H1 (cell line): ENCODE measurements around the gene MAPK8IP2. TPM values are rescaled to one million over a fixed set of nuclear protein-coding genes. Genes with fewer than 3 reads are reported as not detected.

ENCODE experiments used
- CTCF ChIA-PET: fragments of 300-600 bp; sonication (Branson Sonifier 250); formaldehyde crosslinking; loops from one replicate; lab custom pipeline; 2021; ENCODE audit not compliant: partially characterized antibody; lab: Charles Lee
- POLR2A ChIA-PET: fragments of 300-600 bp; sonication (Branson Sonifier 250); formaldehyde crosslinking; loops from one replicate; lab custom pipeline; 2021; ENCODE audit warnings: inconsistent platforms; ENCODE audit not compliant: partially characterized antibody; lab: Charles Lee
- DNase-seq, 2 experiments: peaks; one replicate each; pipeline versions ENCODE4 v3.0.0 to v3.0.0-alpha.2; 2010 to 2022; ENCODE audit warnings: low spot score in 2 of 2, low read depth in 1 of 2, mixed read lengths in 1 of 2
- FAIRE-seq: peaks from 2 replicates; lab custom pipeline; 2011; peaks lifted over from hg19 to GRCh38; lab: Jason Lieb, UNC
- H2AFZ ChIP-seq: 2 replicates; pipeline ENCODE4 v1.8.1; 2012; ENCODE audit warnings: low read length, inconsistent platforms
- H2AK5ac ChIP-seq: 2 replicates; pipeline ENCODE4 v1.6.1; 2013; ENCODE audit warnings: low read depth, low read length
- H2BK120ac ChIP-seq: replicated peaks from 2 replicates; pipeline ENCODE3; 2013; ENCODE audit warnings: low read depth, low read length, inconsistent platforms
- H2BK12ac ChIP-seq: 2 replicates; pipeline ENCODE4 v1.6.1; 2013; ENCODE audit warnings: low read depth, low read length
- H2BK15ac ChIP-seq: 2 replicates; pipeline ENCODE4 v1.6.1; 2013; ENCODE audit warnings: low read length
- H2BK20ac ChIP-seq: 2 replicates; pipeline ENCODE4 v1.6.1; 2013; ENCODE audit warnings: low read length
- H2BK5ac ChIP-seq: 2 replicates; pipeline ENCODE4 v1.6.1; 2013; ENCODE audit warnings: low read depth, low read length
- H3K14ac ChIP-seq: 2 replicates; pipeline ENCODE4 v1.6.1; 2013; ENCODE audit warnings: inconsistent platforms; ENCODE audit not compliant: insufficient read length
- H3K18ac ChIP-seq: 2 replicates; pipeline ENCODE4 v1.6.1; 2013; ENCODE audit warnings: low read length; ENCODE audit errors: extremely low read depth
- H3K23ac ChIP-seq: 2 replicates; pipeline ENCODE4 v1.6.1; 2013; ENCODE audit warnings: inconsistent platforms; ENCODE audit not compliant: insufficient read length
- H3K23me2 ChIP-seq: 2 replicates; pipeline ENCODE4 v1.6.1; 2013; ENCODE audit warnings: low read depth, low read length
- H3K27ac ChIP-seq: 2 replicates; pipeline ENCODE4 v1.6.1; 2011; ENCODE audit warnings: low read depth, low read length, inconsistent platforms
- H3K27me3 ChIP-seq, 4 experiments: replicated peaks in 1 of 4; 1 replicate in 1 of 4; 2 replicates in 3 of 4; pipeline versions ENCODE4 v1.6.1 to v1.8.1; 2011 to 2013; ENCODE audit warnings: low read length in 3 of 4, mild to moderate bottlenecking in 3 of 4, inconsistent platforms in 2 of 4, mixed read lengths in 2 of 4, moderate library complexity in 1 of 4; ENCODE audit not compliant: control insufficient read depth in 3 of 4, insufficient read depth in 3 of 4; ENCODE audit errors: extremely low read depth in 1 of 4
- H3K36me3 ChIP-seq, 4 experiments: 2 replicates each; pipeline versions ENCODE4 v1.6.1 to v1.8.1; 2011 to 2013; ENCODE audit warnings: mild to moderate bottlenecking in 4 of 4, low read length in 3 of 4, moderate library complexity in 2 of 4, control low read depth in 1 of 4, inconsistent platforms in 1 of 4; ENCODE audit not compliant: insufficient read depth in 4 of 4, control insufficient read depth in 2 of 4
- H3K4ac ChIP-seq: replicated peaks from 2 replicates; pipeline ENCODE3; 2013; ENCODE audit warnings: low read length, low read depth, mixed read lengths, inconsistent platforms; ENCODE audit not compliant: insufficient read length
- H3K4me1 ChIP-seq, 4 experiments: replicated peaks in 1 of 4; 1 replicate in 1 of 4; 2 replicates in 3 of 4; pipeline versions ENCODE4 v1.6.1 to v1.8.1; 2011 to 2013; ENCODE audit warnings: low read length in 3 of 4, inconsistent platforms in 2 of 4, mixed read lengths in 1 of 4; ENCODE audit not compliant: insufficient read depth in 4 of 4, control insufficient read depth in 3 of 4
- H3K4me2 ChIP-seq, 2 experiments: 2 replicates each; pipeline versions ENCODE4 v1.6.1 to v1.8.1; 2011 to 2013; ENCODE audit warnings: low read depth in 2 of 2, low read length in 2 of 2, control low read depth in 1 of 2, inconsistent platforms in 1 of 2, mild to moderate bottlenecking in 1 of 2; ENCODE audit not compliant: insufficient read depth in 1 of 2
- H3K4me3 ChIP-seq, 4 experiments: fragments of 200-600, 300-600 bp in 1 of 4; sonication (generic), shearing (Covaris generic), sonication (Bioruptor Twin) in 1 of 4; 2 replicates each; pipeline versions ENCODE4 v1.5.1 to v1.8.1; 2011 to 2016; ENCODE audit warnings: low read length in 4 of 4, low read depth in 3 of 4, control low read depth in 2 of 4, inconsistent platforms in 2 of 4, mild to moderate bottlenecking in 2 of 4, mixed read lengths in 1 of 4, moderate library complexity in 1 of 4; ENCODE audit not compliant: insufficient read depth in 2 of 4; ENCODE audit errors: extremely low read depth in 1 of 4
- H3K56ac ChIP-seq: replicated peaks from 2 replicates; pipeline ENCODE3; 2013; ENCODE audit warnings: low read depth, mild to moderate bottlenecking, mixed read lengths, low read length, inconsistent platforms; ENCODE audit not compliant: insufficient read length
- H3K79me1 ChIP-seq: 2 replicates; pipeline ENCODE4 v1.6.1; 2013; ENCODE audit warnings: low read depth, low read length, control low read depth
- H3K79me2 ChIP-seq, 2 experiments: 2 replicates each; pipeline versions ENCODE4 v1.6.1 to v1.8.1; 2012 to 2013; ENCODE audit warnings: low read length in 2 of 2, mild to moderate bottlenecking in 2 of 2, inconsistent platforms in 1 of 2; ENCODE audit not compliant: insufficient read depth in 2 of 2, control insufficient read depth in 1 of 2
- H3K9ac ChIP-seq, 4 experiments: replicated peaks in 1 of 4; 1 replicate in 1 of 4; 2 replicates in 3 of 4; pipeline versions ENCODE4 v1.6.1 to v1.8.1; 2011 to 2013; ENCODE audit warnings: low read depth in 3 of 4, low read length in 3 of 4, control low read depth in 2 of 4, mild to moderate bottlenecking in 2 of 4, moderate library complexity in 2 of 4, inconsistent platforms in 1 of 4; ENCODE audit errors: extremely low read depth in 1 of 4
- H3K9me3 ChIP-seq, 2 experiments: 2 replicates each; pipeline versions ENCODE4 v1.6.1 to v1.8.1; 2012 to 2013; ENCODE audit warnings: mild to moderate bottlenecking in 2 of 2, moderate library complexity in 2 of 2, control low read depth in 1 of 2, inconsistent platforms in 1 of 2, low read depth in 1 of 2, low read length in 1 of 2, mixed read lengths in 1 of 2; ENCODE audit not compliant: insufficient read depth in 2 of 2
- H4K20me1 ChIP-seq, 2 experiments: replicated peaks in 1 of 2; 2 replicates each; pipeline versions ENCODE3 to v1.8.1; 2011 to 2013; ENCODE audit warnings: inconsistent platforms in 2 of 2, low read length in 2 of 2, mild to moderate bottlenecking in 1 of 2; ENCODE audit not compliant: insufficient read depth in 2 of 2, control insufficient read depth in 1 of 2
- H4K5ac ChIP-seq: 2 replicates; pipeline ENCODE4 v1.6.1; 2013; ENCODE audit warnings: low read length, low read depth, mixed read lengths, inconsistent platforms; ENCODE audit not compliant: insufficient read length
- H4K8ac ChIP-seq: 2 replicates; pipeline ENCODE4 v1.8.0; 2013; ENCODE audit warnings: mild to moderate bottlenecking, moderate library complexity, low read length, inconsistent platforms; ENCODE audit not compliant: insufficient read depth; ENCODE audit errors: extremely low read depth
- H4K91ac ChIP-seq: replicated peaks from 2 replicates; pipeline ENCODE3; 2013; ENCODE audit warnings: low read length, mixed read lengths, inconsistent platforms; ENCODE audit not compliant: insufficient read length
- BCL11A ChIP-seq, 2 experiments: IDR thresholded peaks; one replicate each; pipeline ENCODE4 v1.6.1; 2011; ENCODE audit warnings: low read depth in 2 of 2, low read length in 2 of 2, mild to moderate bottlenecking in 2 of 2
- CBX5 ChIP-seq: fragments of 300-800, 300-1000 bp; sonication (generic); IDR thresholded peaks from 2 replicates; pipeline ENCODE4 v1.7.1; 2016; ENCODE audit warnings: antibody characterized with exemption, low read length, low read depth
- EZH2 ChIP-seq: fragments of 200-600 bp; sonication (generic); IDR thresholded peaks from 2 replicates; pipeline ENCODE4 v1.7.1; 2012; ENCODE audit warnings: low read depth, mild to moderate bottlenecking, moderate library complexity, low read length, inconsistent platforms; ENCODE audit not compliant: severe bottlenecking
- GTF2F1 ChIP-seq: IDR thresholded peaks from 2 replicates; pipeline ENCODE4 v1.6.1; 2012; ENCODE audit warnings: low read depth, low read length, improper control_type of control experiment, borderline replicate concordance
- MAFK ChIP-seq: IDR thresholded peaks from 2 replicates; pipeline ENCODE4 v1.6.1; 2012; ENCODE audit warnings: low read depth, mild to moderate bottlenecking, improper control_type of control experiment, low read length
- RAD21 ChIP-seq, 2 experiments: IDR thresholded peaks in 1 of 2; conservative IDR thresholded peaks in 1 of 2; 2 replicates each; pipeline ENCODE4 v1.6.1; 2011; ENCODE audit warnings: low read depth in 2 of 2, low read length in 2 of 2, improper control_type of control experiment in 1 of 2, inconsistent platforms in 1 of 2, mild to moderate bottlenecking in 1 of 2, moderate library complexity in 1 of 2
- RFX5 ChIP-seq: IDR thresholded peaks from 2 replicates; pipeline ENCODE4 v1.6.1; 2011; ENCODE audit warnings: low read depth, low read length, improper control_type of control experiment, borderline replicate concordance
- SRF ChIP-seq: IDR thresholded peaks from 2 replicates; pipeline ENCODE4 v1.6.1; 2011; ENCODE audit warnings: mild to moderate bottlenecking, low read depth, low read length, moderate library complexity
- WGBS, 2 experiments: shearing (Covaris generic) in 1 of 2; methylation state at CpG; one replicate each; pipeline versions ENCODE4 v1.1.6 to v1.1.7; 2013 to 2015; ENCODE audit warnings: low lambda C conversion rate in 2 of 2, mixed read lengths in 2 of 2, inconsistent platforms in 1 of 2, low coverage in 1 of 2, missing lambda C conversion rate in 1 of 2; ENCODE audit not compliant: insufficient replicate concordance in 2 of 2, insufficient coverage in 1 of 2, insufficient read length in 1 of 2; ENCODE audit errors: extremely low coverage in 1 of 2, missing lambda C conversion rate in 1 of 2; 5-methylcytosine and 5-hydroxymethylcytosine counted together
- polyA plus RNA-seq, 7 experiments: library from polyadenylated mRNA; depleted of rRNA in 3 of 7; stranded (reverse) in 5 of 7; unstranded in 2 of 7; fragments of >200 nt in 5 of 7; fragments of 200-250 nt in 2 of 7; gene quantifications; 1 replicate in 5 of 7; 2 replicates in 1 of 7; 4 replicates in 1 of 7; pipeline versions ENCODE4 v1.2.1 to v1.2.3, GENCODE V29; 2011 to 2013; ENCODE audit warnings: missing spikeins in 2 of 7, mixed read lengths in 2 of 7
- total RNA-seq: library from RNA; stranded (reverse); fragmentation: NEBNext Ultra II Directional; extraction: Animal tissue kit (Norgen Biotek cat#: 25700); gene quantifications from 2 replicates; pipeline ENCODE4 v1.2.1, GENCODE V29; 2021

Gene MAPK8IP2
- total and polyA plus RNA-seq, 2 of the 8 experiments (the other 6 are each of a cell fraction or from before 2014, with no cell fraction given): 1.5 to 5.5 TPM

DNA sequence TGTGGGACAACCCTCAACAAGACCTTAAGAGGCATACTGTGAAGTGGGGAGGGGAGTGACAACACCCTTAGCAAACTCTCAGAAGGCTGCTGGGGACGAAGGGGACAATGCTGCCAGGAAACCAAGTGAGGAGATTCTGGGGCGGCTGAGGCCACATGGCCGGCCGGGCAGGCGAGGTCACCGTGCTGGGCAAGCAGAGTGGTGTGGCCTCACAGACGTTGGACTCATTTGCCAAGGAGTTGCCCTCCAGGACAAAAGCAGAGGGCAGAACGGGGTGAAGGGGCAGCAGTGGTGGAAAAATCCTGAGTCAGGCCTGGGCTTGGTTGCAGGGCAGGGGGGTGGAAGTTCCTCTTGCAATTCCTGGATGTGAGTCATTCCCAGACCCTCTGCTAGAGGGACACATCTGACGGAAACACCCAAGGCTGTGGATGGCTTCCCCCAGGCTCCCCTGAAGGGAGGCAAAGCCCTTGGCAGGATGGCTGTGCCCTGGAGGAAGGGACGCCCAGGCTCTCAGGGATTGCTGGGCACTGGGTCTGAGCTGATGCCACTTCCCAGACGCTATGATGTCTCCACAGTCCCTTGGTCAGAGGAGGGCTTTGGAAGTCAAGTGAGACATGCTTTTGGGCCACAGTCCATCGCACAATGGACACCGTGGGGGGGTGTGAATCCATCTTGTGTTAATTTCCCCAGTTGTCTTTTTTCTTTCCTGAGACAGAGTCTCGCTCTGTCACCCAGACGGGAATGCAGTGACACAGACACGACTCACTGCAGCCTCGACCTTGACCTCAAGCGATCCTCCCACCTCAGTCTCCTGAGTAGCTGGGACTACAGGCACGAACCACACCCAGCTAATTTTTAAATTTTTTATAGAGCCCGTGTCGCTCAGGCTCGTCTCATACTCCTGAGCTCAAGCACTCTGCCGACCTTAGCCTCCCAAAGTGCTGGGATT lies 55.8 kb downstream of the MAPK8IP2 start:
- CTCF ChIA-PET: interaction anchor here (0.6 to 0.9 kb wide), 3 partner anchors 13 to 38 kb away, joined by 4 read pairs; no protein-coding TSS in a partner anchor
- FAIRE-seq: no peak

More for the DNA sequence above, 55.8 kb downstream of the MAPK8IP2 start:
- Histone ChIP-seq H3K23me2 (no peaks in the 10 kb centered on the region; the same call in 1 of the 2 replicates), H2BK20ac (no peak overlapping the region), H3K79me2 (no peaks in the 10 kb centered on the region), H3K23ac (no peak overlapping the region), H3K27me3 (peaks cover 0 to 24% (median 9%) of the 10 kb centered on the region in 4 experiments; a peak in 6 of 7 replicates), H3K9ac (no peak overlapping the region; a peak in 1 of 7 replicates), H3K4me2 (no peak overlapping the region; a peak in 1 of 4 replicates), H3K36me3 (no peaks in the 10 kb centered on the region), H2AK5ac (no peak overlapping the region; the same call in 1 of the 2 replicates), H3K14ac (no peak overlapping the region), H4K20me1 (no peaks in the 10 kb centered on the region), H4K5ac (no peak overlapping the region), H3K4ac (no peak overlapping the region), H3K18ac (no peak overlapping the region), H3K4me3 (no peak overlapping the region), H3K4me1 (no peaks in the 10 kb centered on the region; a peak in 1 of 7 replicates), H3K79me1 (no peaks in the 10 kb centered on the region), H3K56ac (no peak overlapping the region), H2BK5ac (no peak overlapping the region), H2BK120ac (no peak overlapping the region), H2BK12ac (no peak overlapping the region), H2AFZ (no peak overlapping the region), H3K27ac (no peak overlapping the region), H3K9me3 (0 out of 4 replicates have a peak, but pooled peaks cover 0 to under 1% of the 10 kb centered on the region in 2 experiments), H4K91ac (no peak overlapping the region), H4K8ac (no peak overlapping the region), H2BK15ac (no peak overlapping the region)
- 84% methylated on average over 23 of the region's 23 CpGs; no CpG with 5 or more reads in 1 of the 2 experiments for WGBS, 2 experiments
- DNase-seq: no peak
- no peak for TF ChIP-seq EZH2
- TF ChIP-seq GTF2F1: no peak
- no peak for TF ChIP-seq CBX5
- no peak for TF ChIP-seq MAFK
- TF ChIP-seq RFX5: no peak
- TF ChIP-seq RAD21 (IDR thresholded peaks at IDR 0.05 in 1 of 2, conservative IDR thresholded peaks at IDR 0.05 in 1 of 2; ENCODE audit: low read depth in 2 of 2, low read length in 2 of 2): no peak
- TF ChIP-seq BCL11A (IDR thresholded peaks at IDR 0.05; ENCODE audit: low read depth in 2 of 2, low read length in 2 of 2): no peak
- TF ChIP-seq SRF: no peak
- POLR2A ChIA-PET: interaction anchor here (0.6 to 2.2 kb wide), 2 partner anchors 14 to 38 kb away, joined by 3 to 8 read pairs; no protein-coding TSS in a partner anchor
